Adipose tissue (tissue), 3 donors: ENCODE data around the gene CREG2. TPM values are rescaled to one million over a fixed set of nuclear protein-coding genes. Genes with fewer than 3 reads are reported as not detected.

ENCODE experiments used
- H3K27ac ChIP-seq: one replicate; pipeline ENCODE4 v1.5.1; 2013; ENCODE audit warnings: low read depth, low read length
- WGBS, 3 donors: extraction: QIAGEN DNeasy Blood & Tissue Kit; methylation state at CpG; one replicate each; pipeline ENCODE4 v1.1.7; 2013; 5-methylcytosine and 5-hydroxymethylcytosine counted together
- polyA plus RNA-seq, 3 donors: library from polyadenylated mRNA; stranded (reverse); fragments of 200-250 nt; gene quantifications; one replicate each; pipeline ENCODE4 v1.2.3, GENCODE V29; 2013
- donor health status: healthy with polysubstance abuse.
- donor health status: Bipolar disorder and iron deficiency.
- donor health status: healthy.

The CREG2 gene
- polyA plus RNA-seq = under 1 TPM in 1 of 3 donors, not detected in 2; 0.07 TPM

- WGBS, 3 donors = 1% methylated on average over 48 to 79 of the region's 79 CpGs
These were observed at the start of gene CREG2 for GRCh38 chr2:101387151-101387834. Gene CREG2, minus strand, starts transcription at chr2:101387503. Its CDS starts 46 bp downstream, at chr2:101387457.

GRCh38 chr2:101435001-101435862 is 47.9 kb upstream of the CREG2 start:
- WGBS, 3 donors = 55 to 63% (median 60%) methylated on average over 24 of the region's 24 CpGs
- no peak overlapping the region for H3K27ac ChIP-seq

More at GRCh38 chr2:101387151-101387834, at the start of gene CREG2:
- H3K27ac ChIP-seq = no peak within 1 kb of the TSS

- H3K27ac ChIP-seq = no peak overlapping the region
- 93 to 97% (median 96%) methylated on average over 3 of the region's 3 CpGs for WGBS, 3 donors
These were observed 46.2 kb upstream of the CREG2 start for GRCh38 chr2:101433465-101433864.

GRCh38 chr2:101432411-101433181 is 45.3 kb upstream of the CREG2 start:
- no peak overlapping the region for H3K27ac ChIP-seq
- 80 to 91% (median 83%) methylated on average over 20 of the region's 20 CpGs for WGBS, 3 donors

GRCh38 chr2:101431486-101431885 is 44.2 kb upstream of the CREG2 start:
- no peak overlapping the region for H3K27ac ChIP-seq
- WGBS, 3 donors = 83 to 94% (median 87%) methylated on average over 4 of the region's 4 CpGs

GRCh38 chr2:101430156-101430555 is 42.9 kb upstream of the CREG2 start:
- no peak overlapping the region for H3K27ac ChIP-seq
- WGBS, 3 donors = 98 to 100% (median 100%) methylated on average over 2 of the region's 2 CpGs

- H3K27ac ChIP-seq = no peak overlapping the region
- 87 to 97% (median 96%) methylated on average over 6 of the region's 6 CpGs for WGBS, 3 donors
These were observed 42.1 kb upstream of the CREG2 start for GRCh38 chr2:101429453-101429852.

GRCh38 chr2:101428422-101429176 is 41.3 kb upstream of the CREG2 start:
- no peak overlapping the region for H3K27ac ChIP-seq
- WGBS, 3 donors = 78 to 83% (median 82%) methylated on average over 10 of the region's 10 CpGs

GRCh38 chr2:101427743-101428142 is 40.4 kb upstream of the CREG2 start:
- 72 to 95% (median 94%) methylated on average over 13 of the region's 13 CpGs for WGBS, 3 donors
- no peak overlapping the region for H3K27ac ChIP-seq

- WGBS, 3 donors = 87 to 93% (median 89%) methylated on average over 7 of the region's 7 CpGs
- no peak overlapping the region for H3K27ac ChIP-seq
These were observed 39.9 kb upstream of the CREG2 start for GRCh38 chr2:101427240-101427639.

GRCh38 chr2:101426822-101427221 is 39.5 kb upstream of the CREG2 start:
- 89 to 95% (median 92%) methylated on average over 7 of the region's 7 CpGs for WGBS, 3 donors
- no peak overlapping the region for H3K27ac ChIP-seq

- 72 to 84% (median 76%) methylated on average over 4 of the region's 4 CpGs for WGBS, 3 donors
- no peak overlapping the region for H3K27ac ChIP-seq
These were observed 33.3 kb upstream of the CREG2 start for GRCh38 chr2:101420623-101421022.

GRCh38 chr2:101419096-101419663 is 31.9 kb upstream of the CREG2 start:
- H3K27ac ChIP-seq = no peak overlapping the region
- 84 to 89% (median 88%) methylated on average over 10 of the region's 10 CpGs for WGBS, 3 donors

- 59 to 65% (median 60%) methylated on average over 12 of the region's 12 CpGs for WGBS, 3 donors
- no peak overlapping the region for H3K27ac ChIP-seq
These were observed 31.3 kb upstream of the CREG2 start for GRCh38 chr2:101418460-101419095.

- 72 to 91% (median 89%) methylated on average over 5 of the region's 5 CpGs for WGBS, 3 donors
These were observed 29.3 kb upstream of the CREG2 start for GRCh38 chr2:101416609-101417008.

GRCh38 chr2:101415884-101416283 is 28.6 kb upstream of the CREG2 start:
- 94 to 97% (median 96%) methylated on average over 3 of the region's 3 CpGs for WGBS, 3 donors
- no peak overlapping the region for H3K27ac ChIP-seq

More at GRCh38 chr2:101416609-101417008, 29.3 kb upstream of the CREG2 start:
- no peak overlapping the region for H3K27ac ChIP-seq

GRCh38 chr2:101415220-101415619 is 27.9 kb upstream of the CREG2 start:
- no peak overlapping the region for H3K27ac ChIP-seq
- WGBS, 3 donors = 97 to 100% (median 97%) methylated on average over 2 of the region's 2 CpGs
